Liver (tissue), 3 donors: ENCODE results near the gene ORM2.

Experiments used
- ATF3 ChIP-seq: IDR thresholded peaks from 2 replicates; pipeline ENCODE4 v1.6.1; 2016; ENCODE audit warnings: antibody characterized with exemption
- CTCF ChIP-seq: fragments of 150-350 bp; IDR thresholded peaks from 2 replicates; pipeline ENCODE4 v1.5.1; 2017; ENCODE audit warnings: improper control_type of control experiment, low read depth, low read length; ENCODE audit not compliant: missing input control
- GABPA ChIP-seq, 2 donors: IDR thresholded peaks in 1 of 2; conservative IDR thresholded peaks in 1 of 2; 2 replicates each; pipeline ENCODE4 v1.6.1; 2016; ENCODE audit warnings: antibody characterized with exemption in 2 of 2, mild to moderate bottlenecking in 1 of 2, moderate library complexity in 1 of 2
- HNF4A ChIP-seq, 2 donors: conservative IDR thresholded peaks; 2 replicates each; pipeline ENCODE4 v1.6.1; 2016; ENCODE audit warnings: antibody characterized with exemption in 2 of 2, mild to moderate bottlenecking in 2 of 2
- JUND ChIP-seq, 2 donors: IDR thresholded peaks; 2 replicates each; pipeline ENCODE4 v1.6.1; 2016; ENCODE audit warnings: antibody characterized with exemption in 2 of 2
- NR2F2 ChIP-seq: IDR thresholded peaks from 2 replicates; pipeline ENCODE4 v1.6.1; 2016; ENCODE audit warnings: antibody characterized with exemption
- REST ChIP-seq: IDR thresholded peaks from 2 replicates; pipeline ENCODE4 v1.6.1; 2016; ENCODE audit warnings: antibody characterized with exemption, mild to moderate bottlenecking
- RXRA ChIP-seq, 2 donors: IDR thresholded peaks; 2 replicates each; pipeline ENCODE4 v1.6.1; 2017 to 2018; ENCODE audit warnings: antibody characterized with exemption in 2 of 2, mild to moderate bottlenecking in 1 of 2
- YY1 ChIP-seq: IDR thresholded peaks from 2 replicates; pipeline ENCODE4 v1.6.1; 2016; ENCODE audit warnings: antibody characterized with exemption, mild to moderate bottlenecking
- ZBTB33 ChIP-seq: IDR thresholded peaks from 2 replicates; pipeline ENCODE4 v1.6.1; 2016; ENCODE audit warnings: antibody characterized with exemption
- donor health status: healthy.
- donor health status: healthy.

- TF ChIP-seq CTCF: no peak
- no peak for TF ChIP-seq YY1
- no peak for TF ChIP-seq REST
- no peak for TF ChIP-seq HNF4A (conservative IDR thresholded peaks at IDR 0.05)
- TF ChIP-seq JUND (IDR thresholded peaks at IDR 0.05): no peak
- TF ChIP-seq ATF3: no peak
- no peak for TF ChIP-seq GABPA (IDR thresholded peaks at IDR 0.05 in 1 of 2, conservative IDR thresholded peaks at IDR 0.05 in 1 of 2)
- no peak for TF ChIP-seq NR2F2
- no peak for TF ChIP-seq RXRA (IDR thresholded peaks at IDR 0.05)
- no peak for TF ChIP-seq ZBTB33
Measured at GRCh38 chr9:114316605-114317230, 13.0 kb upstream of the ORM2 start.
